Measurements from ENCODE around the gene ST3GAL2.

DNA sequence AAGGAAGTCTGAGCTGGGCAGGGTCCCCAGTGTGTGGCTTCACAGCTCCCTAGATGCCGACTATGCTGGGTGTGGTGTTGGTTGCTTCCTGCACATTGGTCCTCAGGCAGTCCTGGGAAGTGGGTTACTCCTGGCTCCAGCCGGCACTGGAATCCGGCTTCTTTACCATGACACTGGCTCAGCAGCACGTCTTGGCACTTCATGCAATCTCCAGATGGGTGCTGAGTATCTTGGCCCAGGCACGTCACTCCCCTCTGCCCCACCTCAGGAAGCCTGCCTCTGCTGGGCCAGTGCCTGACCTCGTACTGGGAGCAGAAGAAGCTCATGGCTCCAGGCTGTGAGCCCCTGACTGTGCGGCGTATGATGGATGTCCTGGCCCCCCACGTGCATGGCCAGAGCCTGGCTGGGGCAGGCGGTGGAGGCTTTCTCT, 40.0 kb upstream of the ST3GAL2 start:
- TF ChIP-seq, protein P1, sequence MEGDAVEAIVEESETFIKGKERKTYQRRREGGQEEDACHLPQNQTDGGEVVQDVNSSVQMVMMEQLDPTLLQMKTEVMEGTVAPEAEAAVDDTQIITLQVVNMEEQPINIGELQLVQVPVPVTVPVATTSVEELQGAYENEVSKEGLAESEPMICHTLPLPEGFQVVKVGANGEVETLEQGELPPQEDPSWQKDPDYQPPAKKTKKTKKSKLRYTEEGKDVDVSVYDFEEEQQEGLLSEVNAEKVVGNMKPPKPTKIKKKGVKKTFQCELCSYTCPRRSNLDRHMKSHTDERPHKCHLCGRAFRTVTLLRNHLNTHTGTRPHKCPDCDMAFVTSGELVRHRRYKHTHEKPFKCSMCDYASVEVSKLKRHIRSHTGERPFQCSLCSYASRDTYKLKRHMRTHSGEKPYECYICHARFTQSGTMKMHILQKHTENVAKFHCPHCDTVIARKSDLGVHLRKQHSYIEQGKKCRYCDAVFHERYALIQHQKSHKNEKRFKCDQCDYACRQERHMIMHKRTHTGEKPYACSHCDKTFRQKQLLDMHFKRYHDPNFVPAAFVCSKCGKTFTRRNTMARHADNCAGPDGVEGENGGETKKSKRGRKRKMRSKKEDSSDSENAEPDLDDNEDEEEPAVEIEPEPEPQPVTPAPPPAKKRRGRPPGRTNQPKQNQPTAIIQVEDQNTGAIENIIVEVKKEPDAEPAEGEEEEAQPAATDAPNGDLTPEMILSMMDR (IDR thresholded peaks at IDR 0.05; ENCODE audit: insufficient read depth, low read length, poor library complexity, severe bottlenecking): no peak
- TF ChIP-seq EZH2phosphoT487 (conservative IDR thresholded peaks at IDR 0.05; ENCODE audit: low read length): no peak
